Right lobe of liver (tissue), 6 donors: ENCODE results near the gene KLC1. TPM values are rescaled to one million over a fixed set of nuclear protein-coding genes. Genes with fewer than 3 reads are reported as not detected.
A peak's percentile ranks its signal among the peaks of the same experiment; 100 is the strongest.

ENCODE experiments used
- ATAC-seq, 4 donors: fragments of 200-7000 bp; cut with Tn5 transposase; one replicate each; pipeline ENCODE4 v1.9.1; 2020; ENCODE audit warnings: mild to moderate bottlenecking in 4 of 4, moderate library complexity in 4 of 4
- DNase-seq, 3 donors: peaks; one replicate each; pipeline ENCODE4 v3.0.0-alpha.2; 2020
- H3K27ac ChIP-seq, 3 donors: fragments of 200-600 bp; one replicate each; pipeline ENCODE4 v1.8.0; 2022
- H3K27me3 ChIP-seq, 2 donors: fragments of 200-600 bp; one replicate each; pipeline ENCODE4 v1.8.0; 2022
- H3K36me3 ChIP-seq, 4 donors: fragments of 200-600 bp; sonication (generic) in 1 of 4; one replicate each; pipeline versions ENCODE4 v1.5.1 to v1.8.0; 2017 to 2022; ENCODE audit warnings: control low read depth in 1 of 4
- H3K4me1 ChIP-seq, 4 donors: fragments of 200-600 bp; sonication (generic) in 1 of 4; one replicate each; pipeline versions ENCODE4 v1.5.1 to v1.8.0; 2017 to 2022; ENCODE audit warnings: control low read depth in 1 of 4
- H3K4me3 ChIP-seq, 3 donors: fragments of 200-600 bp; one replicate each; pipeline ENCODE4 v1.8.0; 2022
- H3K9me3 ChIP-seq, 4 donors: fragments of 200-600 bp; sonication (generic) in 1 of 4; one replicate each; pipeline versions ENCODE4 v1.5.1 to v1.8.0; 2017 to 2022; ENCODE audit warnings: control low read depth in 1 of 4
- CTCF ChIP-seq, 4 donors: fragments of 200-600 bp in 3 of 4; fragments of 450-650 bp in 1 of 4; IDR thresholded peaks; one replicate each; pipeline versions ENCODE4 v1.5.1 to v1.8.0; 2016 to 2022; ENCODE audit warnings: antibody characterized with exemption in 4 of 4, mild to moderate bottlenecking in 2 of 4
- POLR2A ChIP-seq: fragments of 450-650 bp; IDR thresholded peaks from one replicate; pipeline ENCODE4 v1.6.1; 2017; ENCODE audit warnings: antibody characterized with exemption, mild to moderate bottlenecking
- WGBS: methylation state at CpG from one replicate; pipeline ENCODE4 v1.1.6; 2018; ENCODE audit warnings: low coverage, low lambda C conversion rate; ENCODE audit not compliant: insufficient coverage; ENCODE audit errors: missing lambda C conversion rate; 5-methylcytosine and 5-hydroxymethylcytosine counted together
- intact Hi-C, 2 donors: fragments of 100-400 bp; cut with DNase I; formaldehyde crosslinking; loops; one replicate each; pipeline versions ENCODE4 v1.11.2 to v1.14.1; 2022
- total RNA-seq, 6 experiments: library from RNA; depleted of rRNA in 2 of 6; stranded (reverse); fragments of >200 nt in 2 of 6; fragmentation: NEBNext Ultra II Directional in 3 of 6; extraction: Animal tissue kit (Norgen Biotek cat#: 25700) in 3 of 6; gene quantifications; one replicate each; pipeline versions ENCODE4 v1.1.0 to v1.2.4, GENCODE V29; 2016 to 2023
- donor health status: DM: no; HTN: yes; CAD: no.
- donor health status: DM: no; HTN: no; CAD: no.
- donor health status: DM: no; HTN: no; CAD: no.
- donor health status: DM: no; HTN: yes; CAD: no.
- donor health status: DM: no; HTN: yes; CAD: no.

The KLC1 gene
- total RNA-seq, 6 experiments from 2014 or later: 45.8 to 78.9 (median 58.0) TPM

GRCh38 chr14:103656756-103657133 is 27.7 kb downstream of the KLC1 start:
- DNase-seq (no peak), ATAC-seq (no peak)
- Histone ChIP-seq H3K27me3 (no peaks in the 10 kb centered on the region), H3K36me3 (peaks cover 0 to 73% (median 31%) of the 10 kb centered on the region in 4 donors), H3K9me3 (no peaks in the 10 kb centered on the region), H3K4me1 (peaks cover 0 to 8% (median 0%) of the 10 kb centered on the region in 4 donors), H3K27ac (no peak overlapping the region), H3K4me3 (no peak overlapping the region)
- WGBS: no CpG with 5 or more reads among the region's 1 CpG
- TF ChIP-seq POLR2A (no peak), CTCF (IDR thresholded peaks at IDR 0.05) (no peak)
- intact Hi-C loops: no loop called here

- intact Hi-C loops: no loop called here
- H3K4me3 ChIP-seq: no peak overlapping the region
- TF ChIP-seq CTCF (IDR thresholded peaks at IDR 0.05) (no peak), POLR2A (no peak)
- peaks cover 0 to 80% (median 34%) of the 10 kb centered on the region in 4 donors for H3K36me3 ChIP-seq
- peaks cover 0 to 8% (median 0%) of the 10 kb centered on the region in 4 donors for H3K4me1 ChIP-seq
- WGBS: 81% methylated on average over 13 of the region's 13 CpGs
- H3K9me3 ChIP-seq: no peaks in the 10 kb centered on the region
- no peak for DNase-seq
- peak in 1 of 4 donors; percentile 42 for ATAC-seq
- H3K27ac ChIP-seq: no peak overlapping the region
- H3K27me3 ChIP-seq: no peaks in the 10 kb centered on the region
These were observed 28.5 kb downstream of the KLC1 start for GRCh38 chr14:103657471-103657870.

GRCh38 chr14:103659631-103660030 is 30.6 kb downstream of the KLC1 start:
- WGBS: 84% methylated on average over 7 of the region's 7 CpGs

GRCh38 chr14:103662029-103662428 is 33.0 kb downstream of the KLC1 start:
- peaks cover 0 to 84% (median 24%) of the 10 kb centered on the region in 4 donors for H3K36me3 ChIP-seq
- no peak for ATAC-seq
- intact Hi-C loops: no loop called here
- H3K4me3 ChIP-seq: no peak overlapping the region
- H3K4me1 ChIP-seq: no peaks in the 10 kb centered on the region
- DNase-seq: no peak
- 63% methylated on average over 3 of the region's 10 CpGs for WGBS
- H3K27me3 ChIP-seq: no peaks in the 10 kb centered on the region
- H3K9me3 ChIP-seq: no peaks in the 10 kb centered on the region
- TF ChIP-seq POLR2A: no peak
- TF ChIP-seq CTCF (IDR thresholded peaks at IDR 0.05): no peak
- H3K27ac ChIP-seq: no peak overlapping the region

More at GRCh38 chr14:103659631-103660030, 30.6 kb downstream of the KLC1 start:
- Histone ChIP-seq H3K27me3 (no peaks in the 10 kb centered on the region), H3K4me1 (peaks cover 0 to 8% (median 0%) of the 10 kb centered on the region in 4 donors), H3K9me3 (no peaks in the 10 kb centered on the region), H3K36me3 (peaks cover 0 to 94% (median 35%) of the 10 kb centered on the region in 4 donors), H3K4me3 (no peak overlapping the region), H3K27ac (no peak overlapping the region)
- no peak for ATAC-seq
- intact Hi-C loops: no loop called here
- no peak for DNase-seq
- TF ChIP-seq CTCF (IDR thresholded peaks at IDR 0.05) (no peak), POLR2A (no peak)

GRCh38 chr14:103662591-103662990 is 33.6 kb downstream of the KLC1 start:
- H3K27me3 ChIP-seq: no peaks in the 10 kb centered on the region
- H3K9me3 ChIP-seq: no peaks in the 10 kb centered on the region
- intact Hi-C loops: no loop called here
- no peak for ATAC-seq
- H3K36me3 ChIP-seq: peaks cover 0 to 84% (median 23%) of the 10 kb centered on the region in 4 donors
- H3K4me1 ChIP-seq: no peaks in the 10 kb centered on the region
- no peak for DNase-seq
- H3K27ac ChIP-seq: no peak overlapping the region
- no peak overlapping the region for H3K4me3 ChIP-seq
- TF ChIP-seq CTCF (IDR thresholded peaks at IDR 0.05): no peak
- no peak for TF ChIP-seq POLR2A
- 96% methylated on average over 9 of the region's 17 CpGs for WGBS
